Activated naive CD4-positive, alpha-beta T cell treated with anti-CD3 and anti-CD28 coated beads, Interleukin-2, amount 50 U/mL, for 24 hours (primary cell): ENCODE measurements around the gene STK10.
A peak's percentile ranks its signal among the peaks of the same experiment; 100 is the strongest.

ENCODE experiments used
- H3K27ac Mint-ChIP-seq: one replicate; pipeline ENCODE4 v1.8.0; 2021; ENCODE audit warnings: mild to moderate bottlenecking, mixed read lengths
- H3K27me3 Mint-ChIP-seq: one replicate; pipeline ENCODE4 v1.8.0; 2021; ENCODE audit warnings: mixed read lengths
- H3K36me3 Mint-ChIP-seq: one replicate; pipeline ENCODE4 v1.8.0; 2021; ENCODE audit warnings: mixed read lengths
- H3K4me1 Mint-ChIP-seq: one replicate; pipeline ENCODE4 v1.8.0; 2021; ENCODE audit warnings: mixed read lengths
- H3K4me3 Mint-ChIP-seq: one replicate; pipeline ENCODE4 v1.8.0; 2021; ENCODE audit warnings: mild to moderate bottlenecking, mixed read lengths
- H3K9me3 Mint-ChIP-seq: one replicate; pipeline ENCODE4 v1.8.0; 2021; ENCODE audit warnings: mixed read lengths

STK10 gene

GRCh38 chr5:172117977-172118701, 69.9 kb downstream of the STK10 start:
- peak overlapping the region; percentile 87 for H3K27ac Mint-ChIP-seq
- H3K36me3 Mint-ChIP-seq: peaks cover 14% of the 10 kb centered on the region
- peaks cover 59% of the 10 kb centered on the region for H3K4me1 Mint-ChIP-seq
- H3K9me3 Mint-ChIP-seq: no peaks in the 10 kb centered on the region
- H3K27me3 Mint-ChIP-seq: no peaks in the 10 kb centered on the region
- no peak overlapping the region for H3K4me3 Mint-ChIP-seq

DNA sequence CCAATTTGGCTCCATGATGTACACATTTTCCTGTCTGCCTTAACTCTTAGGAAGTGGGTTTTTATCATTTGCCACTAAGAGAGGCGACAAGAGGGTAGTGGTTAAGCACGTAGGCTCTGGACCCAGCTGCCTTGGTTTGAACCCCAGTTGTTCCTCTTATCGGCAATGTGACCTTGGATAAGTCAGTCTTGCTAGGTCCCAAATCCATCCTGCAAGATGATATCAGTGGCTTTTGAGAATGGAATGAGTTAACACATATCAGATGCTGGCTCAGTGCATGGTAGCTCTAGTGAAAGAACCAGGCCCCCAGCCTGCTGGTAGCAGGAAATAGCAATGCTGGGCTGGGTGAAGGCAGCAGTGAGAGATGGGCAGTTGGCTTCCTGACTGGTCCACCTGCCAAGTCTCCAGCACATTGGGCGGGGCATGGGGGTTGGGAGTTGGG, 72.5 kb downstream of the STK10 start:
- peak overlapping the region; percentile 99 for H3K27ac Mint-ChIP-seq
- H3K4me1 Mint-ChIP-seq: peaks cover 75% of the 10 kb centered on the region
- H3K4me3 Mint-ChIP-seq: peak overlapping the region; percentile 96
- H3K36me3 Mint-ChIP-seq: peaks cover 14% of the 10 kb centered on the region
- no peaks in the 10 kb centered on the region for H3K9me3 Mint-ChIP-seq
- H3K27me3 Mint-ChIP-seq: no peaks in the 10 kb centered on the region

- Mint-ChIP-seq H3K27me3 (no peaks in the 10 kb centered on the region), H3K27ac (peak overlapping the region; percentile 99), H3K9me3 (no peaks in the 10 kb centered on the region), H3K36me3 (peaks cover 14% of the 10 kb centered on the region), H3K4me3 (peak overlapping the region; percentile 96), H3K4me1 (peaks cover 75% of the 10 kb centered on the region)
These were observed 73.1 kb downstream of the STK10 start for GRCh38 chr5:172114875-172115422.

GRCh38 chr5:172113036-172113435, 75.0 kb downstream of the STK10 start:
- no peaks in the 10 kb centered on the region for H3K27me3 Mint-ChIP-seq
- peaks cover 76% of the 10 kb centered on the region for H3K4me1 Mint-ChIP-seq
- peak overlapping the region; percentile 23 for H3K4me3 Mint-ChIP-seq
- H3K9me3 Mint-ChIP-seq: no peaks in the 10 kb centered on the region
- peaks cover 11% of the 10 kb centered on the region for H3K36me3 Mint-ChIP-seq
- peak overlapping the region; percentile 1 for H3K27ac Mint-ChIP-seq

DNA sequence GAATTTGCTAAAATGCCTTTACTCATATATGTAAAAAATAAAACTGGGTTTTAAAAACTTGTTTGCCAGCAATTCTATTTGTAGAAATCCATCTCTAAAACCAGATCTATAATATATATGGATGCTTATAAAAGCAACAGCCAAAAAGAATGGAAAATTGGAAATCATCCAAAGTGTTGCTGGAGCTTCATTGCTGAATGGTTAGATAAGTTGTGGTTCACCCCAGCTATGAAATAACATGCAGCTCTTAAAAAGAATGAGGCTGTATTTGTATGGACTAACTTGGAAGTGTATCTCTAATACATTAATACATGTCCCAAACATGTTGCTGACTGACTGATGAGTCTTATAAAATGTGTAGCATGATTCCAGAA, 76.2 kb downstream of the STK10 start:
- Mint-ChIP-seq H3K4me1 (peaks cover 84% of the 10 kb centered on the region), H3K9me3 (no peaks in the 10 kb centered on the region), H3K4me3 (peak overlapping the region; percentile 83), H3K36me3 (peaks cover 11% of the 10 kb centered on the region), H3K27ac (peak overlapping the region; percentile 93), H3K27me3 (no peaks in the 10 kb centered on the region)

DNA sequence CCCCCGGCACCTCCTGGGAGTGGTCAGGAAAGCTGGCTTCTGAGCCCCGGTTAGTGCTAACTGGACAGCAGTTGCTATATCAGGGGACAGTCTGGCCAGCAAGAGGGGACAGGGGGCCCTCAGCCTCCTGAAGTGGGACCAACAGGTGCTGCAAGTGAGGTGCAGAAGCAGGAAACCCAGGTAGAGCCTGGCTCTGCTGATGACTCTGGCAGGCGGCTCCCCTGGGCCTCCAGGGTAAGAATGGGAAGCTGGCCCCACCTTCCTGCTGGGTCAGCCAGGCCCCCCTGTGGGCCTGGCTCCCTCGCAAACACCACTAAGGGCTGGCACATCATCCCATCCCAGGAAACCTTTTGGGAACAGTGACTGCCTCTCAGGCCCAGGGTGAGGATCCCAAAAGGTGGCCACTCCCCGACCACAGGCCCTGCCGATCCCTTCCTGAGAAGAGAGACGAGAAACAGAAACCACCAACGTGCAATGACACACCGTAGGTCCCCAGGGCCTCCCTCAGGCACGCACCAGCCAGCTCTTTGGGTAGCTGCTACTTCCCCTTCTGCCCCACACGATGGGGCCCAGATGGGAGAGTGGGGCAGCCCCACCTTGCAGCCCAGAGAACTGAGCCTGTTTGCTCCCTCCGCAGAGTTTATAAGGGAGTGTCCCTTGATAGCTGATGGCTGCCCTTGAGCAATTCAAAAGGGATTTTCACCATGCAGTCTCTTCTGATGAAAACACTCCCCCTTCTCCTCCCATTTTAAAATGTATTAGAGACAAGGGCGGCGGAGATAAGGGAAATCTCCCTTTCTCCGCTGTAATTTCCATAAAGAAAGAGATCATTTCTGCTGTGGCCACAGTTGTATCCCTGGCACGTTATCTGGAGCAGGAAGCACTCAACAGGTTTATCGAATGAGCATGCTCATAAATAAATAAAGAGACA, 76.8 kb downstream of the STK10 start:
- Mint-ChIP-seq H3K27me3 (no peaks in the 10 kb centered on the region), H3K27ac (peak overlapping the region; percentile 93), H3K4me3 (peak overlapping the region; percentile 83), H3K36me3 (peaks cover 10% of the 10 kb centered on the region), H3K4me1 (peaks cover 84% of the 10 kb centered on the region), H3K9me3 (no peaks in the 10 kb centered on the region)

- H3K27ac Mint-ChIP-seq: peak overlapping the region; percentile 87
- peaks cover 7% of the 10 kb centered on the region for H3K36me3 Mint-ChIP-seq
- H3K27me3 Mint-ChIP-seq: no peaks in the 10 kb centered on the region
- no peaks in the 10 kb centered on the region for H3K9me3 Mint-ChIP-seq
- H3K4me1 Mint-ChIP-seq: peaks cover 77% of the 10 kb centered on the region
- peak overlapping the region; percentile 60 for H3K4me3 Mint-ChIP-seq
These were observed 77.7 kb downstream of the STK10 start for GRCh38 chr5:172110260-172110815.

DNA sequence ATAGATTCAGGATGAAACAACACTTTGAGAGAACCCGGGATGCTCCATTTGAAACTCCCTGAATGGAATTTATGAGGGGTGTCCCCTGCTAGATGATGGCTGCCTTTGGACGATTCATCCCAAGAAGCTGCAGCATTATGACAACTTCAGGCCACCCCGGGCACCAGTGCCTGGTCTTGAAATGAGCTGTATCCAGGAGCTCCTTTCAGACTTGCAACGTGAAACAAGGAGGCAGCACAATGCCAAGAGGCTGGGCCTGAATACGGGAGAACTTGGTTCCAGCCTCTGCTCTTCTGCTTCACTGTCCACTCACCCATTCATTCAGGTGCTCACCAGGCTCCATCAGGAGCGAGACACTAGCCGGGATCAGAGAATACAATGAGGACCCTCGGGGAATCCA, 78.3 kb downstream of the STK10 start:
- Mint-ChIP-seq H3K27me3 (no peaks in the 10 kb centered on the region), H3K4me1 (peaks cover 71% of the 10 kb centered on the region), H3K9me3 (no peaks in the 10 kb centered on the region), H3K36me3 (peaks cover 3% of the 10 kb centered on the region), H3K4me3 (peak overlapping the region; percentile 15), H3K27ac (peak overlapping the region; percentile 87)

GRCh38 chr5:172107571-172107970, 80.5 kb downstream of the STK10 start:
- H3K27ac Mint-ChIP-seq: no peak overlapping the region
- no peaks in the 10 kb centered on the region for H3K9me3 Mint-ChIP-seq
- no peaks in the 10 kb centered on the region for H3K27me3 Mint-ChIP-seq
- H3K4me3 Mint-ChIP-seq: no peak overlapping the region
- peaks cover 2% of the 10 kb centered on the region for H3K36me3 Mint-ChIP-seq
- peaks cover 53% of the 10 kb centered on the region for H3K4me1 Mint-ChIP-seq

DNA sequence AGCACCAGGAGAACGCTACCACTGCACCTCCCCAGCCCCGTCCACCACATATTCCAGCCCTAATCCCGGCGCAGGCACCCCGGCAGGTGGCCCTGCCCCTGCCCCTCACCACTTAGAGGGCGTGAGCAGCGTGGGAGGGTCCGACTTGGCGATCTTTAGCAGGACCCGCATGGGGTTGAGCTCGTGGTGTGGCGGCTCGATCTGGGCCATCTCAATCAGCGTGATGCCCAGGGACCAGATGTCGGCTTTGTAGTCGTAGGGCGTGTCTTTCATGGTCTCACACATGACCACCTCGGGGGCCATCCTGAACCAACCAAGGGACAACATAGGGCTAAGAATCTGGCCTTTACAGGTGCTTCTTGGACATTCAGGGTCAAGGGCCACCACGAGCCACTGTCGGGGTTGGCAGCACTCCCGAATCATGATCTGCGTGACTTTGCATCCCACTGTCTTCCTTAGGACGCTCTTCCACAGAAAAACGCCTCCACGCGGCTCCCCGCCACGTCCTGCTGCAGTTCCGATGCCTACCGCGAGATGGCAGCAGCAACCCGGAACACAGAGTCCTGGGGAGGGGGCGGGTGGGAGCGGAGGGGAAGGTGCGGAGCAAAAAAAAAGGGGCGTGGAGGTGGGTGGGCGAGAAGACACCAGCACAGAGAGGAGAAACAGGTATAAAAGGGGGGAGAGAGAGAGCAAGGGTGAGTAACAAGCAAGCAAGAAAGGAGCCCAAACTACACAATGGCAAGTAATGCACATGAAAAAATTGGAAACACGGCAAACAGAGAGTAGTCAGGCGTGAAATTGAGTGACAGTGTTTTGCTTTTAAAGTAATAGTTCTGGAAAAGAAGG, 81.3 kb downstream of the STK10 start:
- H3K9me3 Mint-ChIP-seq: no peaks in the 10 kb centered on the region
- H3K27me3 Mint-ChIP-seq: no peaks in the 10 kb centered on the region
- no peak overlapping the region for H3K4me3 Mint-ChIP-seq
- peaks cover 52% of the 10 kb centered on the region for H3K4me1 Mint-ChIP-seq
- peak overlapping the region; percentile 81 for H3K27ac Mint-ChIP-seq
- H3K36me3 Mint-ChIP-seq: peaks cover 3% of the 10 kb centered on the region

- Mint-ChIP-seq H3K36me3 (peaks cover 7% of the 10 kb centered on the region), H3K4me3 (no peak overlapping the region), H3K27ac (no peak overlapping the region), H3K4me1 (peaks cover 43% of the 10 kb centered on the region), H3K27me3 (no peaks in the 10 kb centered on the region), H3K9me3 (no peaks in the 10 kb centered on the region)
These were observed 82.2 kb downstream of the STK10 start for GRCh38 chr5:172105811-172106210.

DNA sequence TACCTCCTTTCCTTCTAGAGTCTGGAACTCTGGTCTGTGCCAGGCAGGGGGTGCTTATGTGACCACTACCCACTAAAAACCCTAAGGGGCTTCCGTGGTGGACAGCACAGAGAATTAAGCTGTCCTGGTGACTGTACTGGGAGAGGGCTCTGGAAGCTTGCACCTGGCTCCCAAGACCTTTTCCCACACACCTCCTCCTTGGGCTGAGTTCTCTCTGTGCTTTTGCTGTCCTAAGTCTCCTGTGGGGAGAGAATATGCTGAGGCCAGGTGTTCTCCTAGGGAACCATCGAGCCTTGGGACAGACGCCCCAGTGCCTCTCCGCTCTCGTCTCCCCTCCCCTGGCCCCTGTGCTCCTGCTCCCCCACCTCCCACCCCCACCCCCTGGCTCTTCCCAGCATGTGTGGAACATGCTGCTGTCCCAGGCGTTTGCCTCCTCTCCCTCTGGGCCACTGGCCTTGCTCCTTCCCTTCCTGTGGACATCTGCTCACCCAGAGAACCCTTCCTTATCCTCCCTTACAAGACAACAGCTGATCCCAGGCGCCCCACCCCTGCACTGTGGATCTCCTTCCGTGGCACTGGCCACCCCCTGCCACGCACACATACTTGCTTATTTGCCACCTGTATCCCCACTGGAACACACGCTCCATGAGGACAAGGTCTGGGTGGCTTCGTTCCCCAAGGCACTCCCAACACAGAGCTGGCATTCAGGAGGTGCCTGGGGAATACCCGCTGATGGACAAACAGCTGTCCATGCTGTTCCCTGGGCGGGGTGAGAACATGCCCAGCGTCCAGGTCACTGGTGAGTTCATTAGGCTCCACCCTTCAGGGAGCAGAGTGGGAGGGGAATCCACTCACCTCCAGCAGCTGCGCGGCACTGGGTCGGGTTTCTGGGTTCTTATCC, 83.0 kb downstream of the STK10 start:
- H3K9me3 Mint-ChIP-seq: no peaks in the 10 kb centered on the region
- H3K27me3 Mint-ChIP-seq: no peaks in the 10 kb centered on the region
- no peak overlapping the region for H3K4me3 Mint-ChIP-seq
- H3K4me1 Mint-ChIP-seq: peaks cover 35% of the 10 kb centered on the region
- H3K27ac Mint-ChIP-seq: peak overlapping the region; percentile 41
- H3K36me3 Mint-ChIP-seq: peaks cover 7% of the 10 kb centered on the region

GRCh38 chr5:172104021-172104420, 84.0 kb downstream of the STK10 start:
- H3K4me1 Mint-ChIP-seq: peaks cover 25% of the 10 kb centered on the region
- no peaks in the 10 kb centered on the region for H3K27me3 Mint-ChIP-seq
- H3K9me3 Mint-ChIP-seq: no peaks in the 10 kb centered on the region
- H3K4me3 Mint-ChIP-seq: no peak overlapping the region
- H3K27ac Mint-ChIP-seq: peak overlapping the region; percentile 55
- peaks cover 7% of the 10 kb centered on the region for H3K36me3 Mint-ChIP-seq
